Stimulated activated CD4-positive, alpha-beta T cell treated with anti-CD3 and anti-CD28 coated beads, Interleukin-4, amount 100 ng/mL, for 24 hours (primary cell): Measurements from ENCODE around the gene NARF.
"Not testable (repeated sequence)": the region's sequence is repeated elsewhere in the genome, so short reads cannot be mapped to it uniquely, and the experiment has no call there.

Experiments
- DNase-seq: peaks from one replicate; pipeline ENCODE4 v3.0.0-alpha.2; 2020

Gene NARF

GRCh38 chr17:82449131-82449882, 9.2 kb upstream of the NARF start:
- peak; percentile 61 for DNase-seq

- DNase-seq: peak; percentile 62
These were observed 8.6 kb upstream of the NARF start for GRCh38 chr17:82449883-82450356.

GRCh38 chr17:82450357-82451106, 8.0 kb upstream of the NARF start, which contains the start of gene CYBC1:
TSS of gene CYBC1 (minus strand) at chr17:82450752. CDS start at chr17:82449254, 1,498 bp downstream.
- DNase-seq: peak; percentile 94

- no peak for DNase-seq
These were observed 6.4 kb upstream of the NARF start for GRCh38 chr17:82452162-82452561.

- DNase-seq: not testable (repeated sequence)
These were observed 5.4 kb upstream of the NARF start for GRCh38 chr17:82453151-82453550.

- not testable (repeated sequence) for DNase-seq
These were observed 4.8 kb upstream of the NARF start for GRCh38 chr17:82453706-82454105.

DNA sequence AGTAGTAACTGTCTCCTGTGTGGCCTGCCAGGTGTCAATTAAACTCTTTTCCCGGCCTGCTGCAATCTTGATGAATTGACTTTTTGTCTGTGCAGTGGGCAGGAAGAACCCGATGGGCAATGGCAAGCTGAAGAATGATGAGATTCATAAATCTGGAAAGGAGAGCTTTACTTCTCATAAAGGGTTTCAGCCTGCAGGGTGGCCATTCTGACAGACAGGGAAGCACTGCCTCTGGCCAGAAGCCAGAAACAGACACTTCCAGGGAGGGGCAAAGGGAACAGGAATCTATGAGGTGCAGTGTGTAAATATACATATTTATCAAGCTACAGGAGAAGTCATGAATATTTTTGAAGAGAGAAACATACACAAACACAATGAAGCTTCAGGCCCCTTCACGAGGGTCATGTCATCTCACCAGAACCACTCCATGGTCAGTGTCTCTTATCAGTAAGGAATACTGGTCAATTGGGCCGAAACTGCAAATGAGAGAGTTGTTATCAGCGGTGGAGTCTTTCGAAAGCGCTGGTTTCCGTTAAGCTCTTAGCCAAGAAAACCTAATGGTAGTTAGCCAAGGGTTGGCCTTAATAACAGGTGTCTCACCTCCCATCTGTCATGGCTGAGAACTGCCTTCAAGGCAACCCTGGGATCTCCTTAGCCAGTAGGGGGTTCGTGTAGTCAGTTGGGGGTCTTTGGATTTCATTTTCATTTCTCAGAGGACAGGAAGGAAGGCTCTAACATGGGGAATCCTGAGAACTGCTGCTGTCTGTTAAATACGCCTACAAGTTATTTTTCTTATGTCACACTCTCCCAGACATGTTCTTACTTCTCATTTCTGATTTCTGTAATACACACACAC, 1.2 kb upstream of the NARF start:
- no peak for DNase-seq

DNA sequence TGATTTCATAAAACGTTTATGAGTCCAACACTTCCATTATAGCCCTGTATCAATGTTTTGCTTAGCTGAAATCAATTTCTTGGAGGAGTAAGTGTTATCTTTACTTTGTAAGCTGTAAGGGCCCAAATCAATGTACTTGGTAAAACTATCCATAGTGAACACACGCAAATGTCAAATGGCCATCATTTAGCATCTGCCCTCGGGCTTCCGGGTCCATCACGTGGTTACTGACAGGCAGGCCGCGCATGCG, 687 bp upstream of the NARF start:
- no peak for DNase-seq

DNA sequence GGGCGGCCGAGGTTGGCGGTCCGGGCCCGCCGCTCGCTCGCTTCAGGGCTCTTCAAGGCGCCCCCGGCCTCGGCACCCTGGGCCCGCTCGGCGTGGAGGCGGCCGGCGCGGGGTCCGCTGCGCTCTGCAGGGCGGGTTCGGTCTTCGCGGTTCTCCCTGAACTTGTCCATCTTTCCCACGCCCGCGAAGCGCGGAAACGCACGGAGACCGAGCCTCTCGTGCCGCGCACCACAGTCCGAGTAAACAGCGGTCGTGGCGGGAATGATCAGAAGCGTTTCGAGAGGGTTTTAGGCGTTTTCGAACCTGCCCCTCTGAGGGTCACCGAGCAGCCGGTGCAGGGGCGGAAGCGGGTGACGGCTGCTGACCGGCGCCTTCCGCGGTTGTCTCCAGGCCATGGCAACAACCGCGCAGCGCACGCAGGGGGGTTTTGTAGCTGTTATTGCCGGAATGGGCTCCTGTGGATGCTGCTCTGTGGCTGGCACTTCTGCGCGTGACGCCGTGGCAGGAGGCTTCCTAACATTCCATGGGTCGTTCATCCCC, 414 bp downstream of the NARF start:
- no peak for DNase-seq

GRCh38 chr17:82459936-82460335, 1.4 kb downstream of the NARF start:
- DNase-seq: not testable (repeated sequence)

- DNase-seq: no peak
These were observed 3.4 kb downstream of the NARF start for GRCh38 chr17:82461827-82462524.

- DNase-seq: no peak
These were observed 4.8 kb downstream of the NARF start for GRCh38 chr17:82463391-82463790.

DNA sequence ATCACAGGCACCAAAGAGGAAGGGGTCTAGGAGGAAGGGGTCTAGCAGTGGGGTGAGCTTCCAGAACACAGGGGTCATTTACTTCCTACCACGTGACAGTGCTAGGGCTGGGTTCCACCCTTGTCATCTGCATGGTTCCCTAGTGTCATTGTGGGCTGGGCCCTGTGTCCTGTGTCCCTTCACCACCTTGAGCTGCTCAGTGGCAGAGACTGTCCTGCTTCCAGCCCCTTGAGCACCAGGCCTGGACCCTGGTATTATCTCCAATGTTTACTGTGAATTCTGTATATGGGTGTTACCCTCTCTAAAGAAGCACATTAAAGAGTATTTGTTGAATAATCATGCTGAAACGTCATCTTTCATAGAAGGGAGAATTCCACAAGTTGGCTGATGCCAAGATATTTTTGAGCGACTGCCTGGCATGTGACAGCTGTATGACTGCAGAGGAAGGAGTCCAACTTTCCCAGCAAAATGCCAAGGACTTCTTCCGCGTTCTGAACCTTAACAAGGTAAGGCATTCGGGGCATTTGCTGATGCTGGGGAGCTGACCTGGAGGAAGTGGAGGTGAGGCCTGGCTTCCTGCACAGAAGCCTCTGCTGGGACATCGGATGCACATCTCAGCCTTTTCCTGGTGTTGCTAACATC, 5.5 kb downstream of the NARF start:
- no peak for DNase-seq

DNA sequence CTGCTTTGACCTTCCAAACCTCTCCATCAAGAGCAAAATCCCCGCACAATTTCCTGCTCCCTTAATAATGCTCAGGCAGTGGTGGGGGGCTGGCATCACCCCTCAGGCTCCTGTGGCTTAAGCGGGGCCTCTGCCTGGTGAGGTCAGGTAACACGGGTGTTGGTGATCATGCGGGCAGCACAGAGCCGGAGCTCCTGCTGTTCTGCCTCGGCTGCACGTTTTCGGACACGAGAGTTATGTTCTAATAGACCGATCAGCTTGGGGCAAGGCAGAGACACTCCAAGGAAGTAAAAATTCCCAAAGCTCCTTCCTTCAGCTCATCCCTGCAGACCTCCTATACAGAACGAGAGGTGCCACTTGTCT, 6.0 kb downstream of the NARF start:
- no peak for DNase-seq

DNA sequence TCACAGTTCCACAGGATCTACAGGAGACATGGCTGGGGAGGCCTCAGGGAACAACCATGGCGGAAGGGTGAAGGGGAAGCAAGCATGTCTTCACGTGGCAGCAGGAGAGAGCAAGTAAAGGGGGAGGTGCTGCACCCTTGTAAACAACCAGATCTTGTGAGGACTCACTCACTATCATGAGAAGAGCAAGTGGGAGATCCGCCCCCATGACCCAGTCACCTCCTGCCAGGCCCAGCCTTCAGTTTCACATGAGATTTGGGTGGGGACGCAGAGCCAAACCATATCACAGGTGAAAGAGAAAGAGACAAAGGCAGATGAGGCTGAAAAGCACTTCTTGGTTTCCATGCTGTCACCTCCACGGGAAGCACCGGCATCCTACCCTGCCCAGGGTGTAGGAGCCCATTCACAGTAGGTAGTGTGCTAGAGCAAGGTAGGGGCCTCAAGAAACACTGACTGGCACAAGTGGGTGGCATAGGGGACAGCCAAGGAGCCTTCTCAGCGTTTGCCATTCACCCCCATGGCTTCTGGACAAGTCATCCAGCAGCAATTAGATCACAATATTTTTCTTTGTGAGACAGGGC, 6.6 kb downstream of the NARF start:
- DNase-seq: no peak

- no peak for DNase-seq
These were observed 10.2 kb downstream of the NARF start for GRCh38 chr17:82468692-82469091.

GRCh38 chr17:82470065-82470464, 11.5 kb downstream of the NARF start:
- no peak for DNase-seq

- no peak for DNase-seq
These were observed 15.9 kb downstream of the NARF start for GRCh38 chr17:82474223-82475010.

DNA sequence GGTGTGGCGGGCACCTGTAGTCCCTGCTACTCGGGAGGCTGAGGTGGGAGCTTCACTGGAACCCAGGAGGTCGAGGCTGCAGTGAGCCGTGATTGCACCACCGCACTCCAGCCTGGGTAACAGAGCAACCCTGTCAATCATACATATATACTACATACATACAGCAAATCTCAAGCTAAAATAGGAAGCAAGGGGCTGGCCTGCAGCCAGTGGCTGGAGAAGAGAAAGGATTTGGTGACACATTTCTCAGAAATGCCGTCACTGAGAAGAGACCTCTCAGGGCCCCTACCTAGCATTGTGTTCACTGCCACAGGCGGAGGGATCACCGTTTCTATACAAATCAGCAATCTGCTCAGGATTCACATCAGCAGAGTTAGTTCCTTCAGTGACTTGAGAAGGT, 16.9 kb downstream of the NARF start:
- no peak for DNase-seq

GRCh38 chr17:82477934-82478333, 19.4 kb downstream of the NARF start:
- no peak for DNase-seq

DNA sequence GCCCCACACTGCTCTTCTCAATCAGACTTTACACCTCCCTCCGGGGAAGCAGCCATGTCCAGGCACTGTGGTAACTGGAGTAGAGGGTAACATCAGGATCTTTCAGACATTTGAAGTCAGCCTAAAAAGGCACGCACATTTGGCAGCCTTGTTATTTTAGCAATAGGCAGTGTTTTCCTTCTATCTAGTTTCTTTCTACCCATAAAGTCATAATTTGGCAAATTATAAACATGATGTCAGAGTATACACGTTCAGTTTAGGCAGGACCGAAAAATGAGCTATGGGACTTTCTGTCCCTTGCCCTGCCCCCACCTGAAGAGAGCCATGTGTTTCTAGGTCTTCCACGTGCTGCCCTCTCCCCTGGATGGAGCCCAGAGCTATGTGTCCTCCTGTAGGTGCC, 21.1 kb downstream of the NARF start:
- no peak for DNase-seq
